Measurements from ENCODE around the gene TNNI3K. TPM values are rescaled to one million over a fixed set of nuclear protein-coding genes. Genes with fewer than 3 reads are reported as not detected.

TNNI3K gene
- polyA plus RNA-seq, 1 donor from 2014 or later: 3.5 TPM

- H4K20me1 ChIP-seq (ENCODE audit: insufficient read depth): no peaks in the 10 kb centered on the region
- TF ChIP-seq REST (IDR thresholded peaks at IDR 0.05; ENCODE audit: borderline replicate concordance): no peak
- TF ChIP-seq CTCF (IDR thresholded peaks at IDR 0.05; ENCODE audit: poor library complexity, severe bottlenecking): no peak
- TF ChIP-seq RAD21 (conservative IDR thresholded peaks at IDR 0.05): no peak
- no peak for TF ChIP-seq POLR2AphosphoS5 (IDR thresholded peaks at IDR 0.05)
- TF ChIP-seq EP300 (conservative IDR thresholded peaks at IDR 0.05; ENCODE audit: poor library complexity, severe bottlenecking): no peak
- no peak for TF ChIP-seq MXI1 (conservative IDR thresholded peaks at IDR 0.05; ENCODE audit: poor library complexity, severe bottlenecking)
- H3K36me3 ChIP-seq (ENCODE audit: insufficient read depth, low read length): no peaks in the 10 kb centered on the region
- H3K9ac ChIP-seq (ENCODE audit: low read length): no peak overlapping the region
- H3K79me2 ChIP-seq (replicated peaks; ENCODE audit: insufficient read depth, low read length): no peaks in the 10 kb centered on the region
- H3F3A ChIP-seq (ENCODE audit: insufficient read depth, low read length, poor library complexity, severe bottlenecking): no peaks in the 10 kb centered on the region
- no peaks in the 10 kb centered on the region for H3K9me2 ChIP-seq (ENCODE audit: insufficient read depth, low read length)
- no peak overlapping the region for H3K27ac ChIP-seq (ENCODE audit: low read length)
- no peak overlapping the region for H3K4me2 ChIP-seq (ENCODE audit: low read length)
- H2AFZ ChIP-seq (ENCODE audit: low read depth, low read length): no peak overlapping the region
- no peaks in the 10 kb centered on the region for H3K9me3 ChIP-seq (ENCODE audit: low read length)
- H3K4me3 ChIP-seq (ENCODE audit: low read length): no peak overlapping the region
- H3K27me3 ChIP-seq (ENCODE audit: insufficient read depth, low read depth, low read length): no peaks in the 10 kb centered on the region
These were observed 187.5 kb downstream of the TNNI3K start for GRCh38 chr1:74422421-74423292.

GRCh38 chr1:74423471-74423870 is 188.3 kb downstream of the TNNI3K start:
- H3K79me2 ChIP-seq (replicated peaks; ENCODE audit: insufficient read depth, low read length): no peaks in the 10 kb centered on the region
- H3K36me3 ChIP-seq (ENCODE audit: insufficient read depth, low read length): no peaks in the 10 kb centered on the region
- H3F3A ChIP-seq (ENCODE audit: insufficient read depth, low read length, poor library complexity, severe bottlenecking): no peaks in the 10 kb centered on the region
- H3K27ac ChIP-seq (ENCODE audit: low read length): no peak overlapping the region
- H4K20me1 ChIP-seq (ENCODE audit: insufficient read depth): no peaks in the 10 kb centered on the region
- no peak overlapping the region for H3K4me2 ChIP-seq (ENCODE audit: low read length)
- H3K4me3 ChIP-seq (ENCODE audit: low read length): no peak overlapping the region
- H3K9me2 ChIP-seq (ENCODE audit: insufficient read depth, low read length): no peaks in the 10 kb centered on the region
- no peaks in the 10 kb centered on the region for H3K27me3 ChIP-seq (ENCODE audit: insufficient read depth, low read depth, low read length)
- no peak overlapping the region for H2AFZ ChIP-seq (ENCODE audit: low read depth, low read length)
- H3K9ac ChIP-seq (ENCODE audit: low read length): no peak overlapping the region
- H3K9me3 ChIP-seq (ENCODE audit: low read length): no peaks in the 10 kb centered on the region
- TF ChIP-seq TAF1 (IDR thresholded peaks at IDR 0.05; ENCODE audit: low read depth): no peak
- TF ChIP-seq POLR2AphosphoS5 (IDR thresholded peaks at IDR 0.05): no peak
- no peak for TF ChIP-seq REST (IDR thresholded peaks at IDR 0.05; ENCODE audit: borderline replicate concordance)
- no peak for TF ChIP-seq MXI1 (conservative IDR thresholded peaks at IDR 0.05; ENCODE audit: poor library complexity, severe bottlenecking)
- TF ChIP-seq SMC3 (conservative IDR thresholded peaks at IDR 0.05; ENCODE audit: poor library complexity): no peak
- TF ChIP-seq EZH2 (IDR thresholded peaks at IDR 0.05; ENCODE audit: borderline replicate concordance, insufficient read depth, low read length, poor library complexity, severe bottlenecking): no peak
- TF ChIP-seq CTCF (IDR thresholded peaks at IDR 0.05; ENCODE audit: poor library complexity, severe bottlenecking): no peak

Data from neural cell (in vitro differentiated cells).